SK-N-SH treated with all-trans-retinoic acid at 6 μM for 48 hours (cell line): ENCODE results near the gene RUVBL2.

Experiments used
- ATAC-seq: fragments of 200-7000 bp; cut with Tn5 transposase; 3 replicates; pipeline ENCODE4 v1.9.1; 2020; ENCODE audit warnings: mild to moderate bottlenecking, moderate library complexity
- ARNTL ChIP-seq: fragments of 450-650 bp; formaldehyde crosslinking; IDR thresholded peaks from 2 replicates; pipeline ENCODE4 v1.5.0; 2020; ENCODE audit warnings: low read depth, mild to moderate bottlenecking, moderate library complexity, borderline replicate concordance
- BACH2 ChIP-seq: fragments of 250-450 bp; sonication (Bioruptor Pico); IDR thresholded peaks from 2 replicates; pipeline ENCODE4 v1.9.0; 2021; ENCODE audit warnings: mild to moderate bottlenecking, borderline replicate concordance
- CSDC2 ChIP-seq: fragments of 250-450 bp; sonication (Bioruptor Pico); IDR thresholded peaks from 2 replicates; pipeline ENCODE4 v1.5.0; 2020; ENCODE audit warnings: mild to moderate bottlenecking, moderate library complexity
- ESRRG ChIP-seq: fragments of 250-450 bp; sonication (Bioruptor Pico); IDR thresholded peaks from 2 replicates; pipeline ENCODE4 v1.6.1; 2021; ENCODE audit warnings: mild to moderate bottlenecking
- GLIS3 ChIP-seq: fragments of 250-450 bp; sonication (Bioruptor Pico); IDR thresholded peaks from 2 replicates; pipeline ENCODE4 v1.5.0; 2020; ENCODE audit warnings: mild to moderate bottlenecking, moderate library complexity
- ISL1 ChIP-seq: fragments of 250-450 bp; sonication (Bioruptor Pico); IDR thresholded peaks from 2 replicates; pipeline ENCODE4 v2.1.2; 2022; ENCODE audit warnings: mild to moderate bottlenecking, moderate library complexity
- OSR1 ChIP-seq: fragments of 250-450 bp; sonication (Bioruptor Pico); IDR thresholded peaks from 2 replicates; pipeline ENCODE4 v1.8.0; 2022; ENCODE audit warnings: moderate library complexity, mild to moderate bottlenecking, inconsistent platforms
- PPARA ChIP-seq: fragments of 250-450 bp; sonication (Bioruptor Pico); IDR thresholded peaks from 2 replicates; pipeline ENCODE4 v1.5.0; 2020; ENCODE audit warnings: mild to moderate bottlenecking, borderline replicate concordance
- SNAI2 ChIP-seq: fragments of 250-450 bp; sonication (Bioruptor Pico); IDR thresholded peaks from 2 replicates; pipeline ENCODE4 v1.5.0; 2020; ENCODE audit warnings: mild to moderate bottlenecking, moderate library complexity
- TCF4 ChIP-seq: fragments of 250-450 bp; sonication (Bioruptor Pico); IDR thresholded peaks from 2 replicates; pipeline ENCODE4 v1.8.0; 2021; ENCODE audit warnings: mild to moderate bottlenecking, moderate library complexity, borderline replicate concordance
- TOX ChIP-seq: fragments of 250-450 bp; sonication (Bioruptor Pico); IDR thresholded peaks from 2 replicates; pipeline ENCODE4 v1.8.0; 2021; ENCODE audit warnings: mild to moderate bottlenecking, moderate library complexity, borderline replicate concordance
- ZC3H10 ChIP-seq: fragments of 250-450 bp; sonication (Bioruptor Pico); IDR thresholded peaks from 2 replicates; pipeline ENCODE4 v1.5.1; 2021; ENCODE audit warnings: mild to moderate bottlenecking, moderate library complexity
- ZFP30 ChIP-seq: fragments of 450-650 bp; formaldehyde crosslinking; IDR thresholded peaks from 2 replicates; pipeline ENCODE4 v1.5.0; 2022; ENCODE audit warnings: mild to moderate bottlenecking, moderate library complexity
- ZNF565 ChIP-seq: fragments of 450-650 bp; formaldehyde crosslinking; conservative IDR thresholded peaks from 2 replicates; pipeline ENCODE4 v1.5.0; 2020; ENCODE audit warnings: low read depth, mild to moderate bottlenecking, moderate library complexity
- ZNF70 ChIP-seq: fragments of 450-650 bp; formaldehyde crosslinking; IDR thresholded peaks from 2 replicates; pipeline ENCODE4 v1.5.0; 2020; ENCODE audit warnings: mild to moderate bottlenecking, moderate library complexity
- ZNF8 ChIP-seq: fragments of 450-650 bp; formaldehyde crosslinking; IDR thresholded peaks from 2 replicates; pipeline ENCODE4 v1.5.0; 2020; ENCODE audit warnings: mild to moderate bottlenecking, moderate library complexity
- TF ChIP-seq, protein P1 (sequence below): fragments of 250-450 bp; sonication (Bioruptor Pico); IDR thresholded peaks from 2 replicates; pipeline ENCODE4 v1.5.1; 2020; ENCODE audit warnings: low read depth, mild to moderate bottlenecking, moderate library complexity
- TF ChIP-seq, protein P2 (sequence below): fragments of 250-450 bp; sonication (Bioruptor Pico); IDR thresholded peaks from 2 replicates; pipeline ENCODE4 v1.5.1; 2021; ENCODE audit warnings: mild to moderate bottlenecking, moderate library complexity
- TF ChIP-seq, protein P3 (sequence below): fragments of 250-450 bp; sonication (Bioruptor Pico); IDR thresholded peaks from 2 replicates; pipeline ENCODE4 v1.5.0; 2020; ENCODE audit warnings: mild to moderate bottlenecking, moderate library complexity
- TF ChIP-seq, protein P4 (sequence below): fragments of 250-450 bp; sonication (Bioruptor Pico); IDR thresholded peaks from 2 replicates; pipeline ENCODE4 v1.8.0; 2021; ENCODE audit warnings: low read depth, mild to moderate bottlenecking, moderate library complexity, borderline replicate concordance
- TF ChIP-seq, protein P5 (sequence below): fragments of 250-450 bp; sonication (Bioruptor Pico); IDR thresholded peaks from 2 replicates; pipeline ENCODE4 v1.8.0; 2020; ENCODE audit warnings: mild to moderate bottlenecking, moderate library complexity, borderline replicate concordance

RUVBL2 gene

DNA sequence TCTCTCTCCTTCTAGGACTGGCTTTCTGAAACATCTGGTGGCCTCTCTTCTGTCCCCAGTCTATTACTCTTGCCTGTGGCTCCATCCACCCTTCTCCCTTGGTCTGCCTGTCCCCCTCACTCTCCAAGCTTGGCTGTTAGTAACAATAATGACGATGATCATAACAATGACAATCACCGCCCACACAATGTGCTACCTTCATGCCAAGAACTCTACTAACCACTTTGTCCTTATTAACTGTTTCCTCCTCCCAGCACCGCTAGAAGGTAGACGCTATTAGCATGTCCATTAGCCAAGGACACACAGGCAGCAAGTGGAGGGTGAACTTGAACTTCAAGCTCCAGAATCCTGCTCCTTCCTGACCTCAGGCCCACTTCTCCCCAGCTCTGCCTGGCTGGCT, 3.3 kb upstream of the RUVBL2 start:
- TF ChIP-seq, protein P1, sequence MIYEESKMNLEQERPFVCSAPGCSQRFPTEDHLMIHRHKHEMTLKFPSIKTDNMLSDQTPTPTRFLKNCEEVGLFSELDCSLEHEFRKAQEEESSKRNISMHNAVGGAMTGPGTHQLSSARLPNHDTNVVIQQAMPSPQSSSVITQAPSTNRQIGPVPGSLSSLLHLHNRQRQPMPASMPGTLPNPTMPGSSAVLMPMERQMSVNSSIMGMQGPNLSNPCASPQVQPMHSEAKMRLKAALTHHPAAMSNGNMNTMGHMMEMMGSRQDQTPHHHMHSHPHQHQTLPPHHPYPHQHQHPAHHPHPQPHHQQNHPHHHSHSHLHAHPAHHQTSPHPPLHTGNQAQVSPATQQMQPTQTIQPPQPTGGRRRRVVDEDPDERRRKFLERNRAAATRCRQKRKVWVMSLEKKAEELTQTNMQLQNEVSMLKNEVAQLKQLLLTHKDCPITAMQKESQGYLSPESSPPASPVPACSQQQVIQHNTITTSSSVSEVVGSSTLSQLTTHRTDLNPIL: no peak
- TF ChIP-seq ZFP30: no peak
- TF ChIP-seq ZNF8 (CRISPR knock-in tag): no peak
- no peak for TF ChIP-seq TCF4 (CRISPR knock-in tag)
- TF ChIP-seq, protein P2, sequence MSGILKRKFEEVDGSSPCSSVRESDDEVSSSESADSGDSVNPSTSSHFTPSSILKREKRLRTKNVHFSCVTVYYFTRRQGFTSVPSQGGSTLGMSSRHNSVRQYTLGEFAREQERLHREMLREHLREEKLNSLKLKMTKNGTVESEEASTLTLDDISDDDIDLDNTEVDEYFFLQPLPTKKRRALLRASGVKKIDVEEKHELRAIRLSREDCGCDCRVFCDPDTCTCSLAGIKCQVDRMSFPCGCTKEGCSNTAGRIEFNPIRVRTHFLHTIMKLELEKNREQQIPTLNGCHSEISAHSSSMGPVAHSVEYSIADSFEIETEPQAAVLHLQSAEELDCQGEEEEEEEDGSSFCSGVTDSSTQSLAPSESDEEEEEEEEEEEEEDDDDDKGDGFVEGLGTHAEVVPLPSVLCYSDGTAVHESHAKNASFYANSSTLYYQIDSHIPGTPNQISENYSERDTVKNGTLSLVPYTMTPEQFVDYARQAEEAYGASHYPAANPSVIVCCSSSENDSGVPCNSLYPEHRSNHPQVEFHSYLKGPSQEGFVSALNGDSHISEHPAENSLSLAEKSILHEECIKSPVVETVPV (CRISPR knock-in tag): no peak
- no peak for TF ChIP-seq PPARA (CRISPR knock-in tag)
- TF ChIP-seq, protein P3, sequence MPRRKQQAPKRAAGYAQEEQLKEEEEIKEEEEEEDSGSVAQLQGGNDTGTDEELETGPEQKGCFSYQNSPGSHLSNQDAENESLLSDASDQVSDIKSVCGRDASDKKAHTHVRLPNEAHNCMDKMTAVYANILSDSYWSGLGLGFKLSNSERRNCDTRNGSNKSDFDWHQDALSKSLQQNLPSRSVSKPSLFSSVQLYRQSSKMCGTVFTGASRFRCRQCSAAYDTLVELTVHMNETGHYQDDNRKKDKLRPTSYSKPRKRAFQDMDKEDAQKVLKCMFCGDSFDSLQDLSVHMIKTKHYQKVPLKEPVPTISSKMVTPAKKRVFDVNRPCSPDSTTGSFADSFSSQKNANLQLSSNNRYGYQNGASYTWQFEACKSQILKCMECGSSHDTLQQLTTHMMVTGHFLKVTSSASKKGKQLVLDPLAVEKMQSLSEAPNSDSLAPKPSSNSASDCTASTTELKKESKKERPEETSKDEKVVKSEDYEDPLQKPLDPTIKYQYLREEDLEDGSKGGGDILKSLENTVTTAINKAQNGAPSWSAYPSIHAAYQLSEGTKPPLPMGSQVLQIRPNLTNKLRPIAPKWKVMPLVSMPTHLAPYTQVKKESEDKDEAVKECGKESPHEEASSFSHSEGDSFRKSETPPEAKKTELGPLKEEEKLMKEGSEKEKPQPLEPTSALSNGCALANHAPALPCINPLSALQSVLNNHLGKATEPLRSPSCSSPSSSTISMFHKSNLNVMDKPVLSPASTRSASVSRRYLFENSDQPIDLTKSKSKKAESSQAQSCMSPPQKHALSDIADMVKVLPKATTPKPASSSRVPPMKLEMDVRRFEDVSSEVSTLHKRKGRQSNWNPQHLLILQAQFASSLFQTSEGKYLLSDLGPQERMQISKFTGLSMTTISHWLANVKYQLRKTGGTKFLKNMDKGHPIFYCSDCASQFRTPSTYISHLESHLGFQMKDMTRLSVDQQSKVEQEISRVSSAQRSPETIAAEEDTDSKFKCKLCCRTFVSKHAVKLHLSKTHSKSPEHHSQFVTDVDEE: no peak
- TF ChIP-seq CSDC2: no peak
- TF ChIP-seq BACH2 (CRISPR knock-in tag): no peak
- TF ChIP-seq GLIS3: no peak
- no peak for TF ChIP-seq ISL1 (CRISPR knock-in tag)
- TF ChIP-seq, protein P4, sequence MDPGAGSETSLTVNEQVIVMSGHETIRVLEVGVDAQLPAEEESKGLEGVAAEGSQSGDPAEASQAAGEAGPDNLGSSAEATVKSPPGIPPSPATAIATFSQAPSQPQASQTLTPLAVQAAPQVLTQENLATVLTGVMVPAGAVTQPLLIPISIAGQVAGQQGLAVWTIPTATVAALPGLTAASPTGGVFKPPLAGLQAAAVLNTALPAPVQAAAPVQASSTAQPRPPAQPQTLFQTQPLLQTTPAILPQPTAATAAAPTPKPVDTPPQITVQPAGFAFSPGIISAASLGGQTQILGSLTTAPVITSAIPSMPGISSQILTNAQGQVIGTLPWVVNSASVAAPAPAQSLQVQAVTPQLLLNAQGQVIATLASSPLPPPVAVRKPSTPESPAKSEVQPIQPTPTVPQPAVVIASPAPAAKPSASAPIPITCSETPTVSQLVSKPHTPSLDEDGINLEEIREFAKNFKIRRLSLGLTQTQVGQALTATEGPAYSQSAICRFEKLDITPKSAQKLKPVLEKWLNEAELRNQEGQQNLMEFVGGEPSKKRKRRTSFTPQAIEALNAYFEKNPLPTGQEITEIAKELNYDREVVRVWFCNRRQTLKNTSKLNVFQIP (CRISPR knock-in tag): no peak
- no peak for TF ChIP-seq ESRRG (CRISPR knock-in tag)
- TF ChIP-seq SNAI2: no peak
- TF ChIP-seq TOX (CRISPR knock-in tag): no peak
- TF ChIP-seq ZNF70 (CRISPR knock-in tag): no peak
- TF ChIP-seq, protein P5, sequence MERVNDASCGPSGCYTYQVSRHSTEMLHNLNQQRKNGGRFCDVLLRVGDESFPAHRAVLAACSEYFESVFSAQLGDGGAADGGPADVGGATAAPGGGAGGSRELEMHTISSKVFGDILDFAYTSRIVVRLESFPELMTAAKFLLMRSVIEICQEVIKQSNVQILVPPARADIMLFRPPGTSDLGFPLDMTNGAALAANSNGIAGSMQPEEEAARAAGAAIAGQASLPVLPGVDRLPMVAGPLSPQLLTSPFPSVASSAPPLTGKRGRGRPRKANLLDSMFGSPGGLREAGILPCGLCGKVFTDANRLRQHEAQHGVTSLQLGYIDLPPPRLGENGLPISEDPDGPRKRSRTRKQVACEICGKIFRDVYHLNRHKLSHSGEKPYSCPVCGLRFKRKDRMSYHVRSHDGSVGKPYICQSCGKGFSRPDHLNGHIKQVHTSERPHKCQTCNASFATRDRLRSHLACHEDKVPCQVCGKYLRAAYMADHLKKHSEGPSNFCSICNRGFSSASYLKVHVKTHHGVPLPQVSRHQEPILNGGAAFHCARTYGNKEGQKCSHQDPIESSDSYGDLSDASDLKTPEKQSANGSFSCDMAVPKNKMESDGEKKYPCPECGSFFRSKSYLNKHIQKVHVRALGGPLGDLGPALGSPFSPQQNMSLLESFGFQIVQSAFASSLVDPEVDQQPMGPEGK: no peak
- TF ChIP-seq ARNTL (CRISPR knock-in tag): no peak
- TF ChIP-seq ZC3H10 (CRISPR knock-in tag): no peak
- TF ChIP-seq ZNF565 (CRISPR knock-in tag): no peak
- ATAC-seq: no peak

DNA sequence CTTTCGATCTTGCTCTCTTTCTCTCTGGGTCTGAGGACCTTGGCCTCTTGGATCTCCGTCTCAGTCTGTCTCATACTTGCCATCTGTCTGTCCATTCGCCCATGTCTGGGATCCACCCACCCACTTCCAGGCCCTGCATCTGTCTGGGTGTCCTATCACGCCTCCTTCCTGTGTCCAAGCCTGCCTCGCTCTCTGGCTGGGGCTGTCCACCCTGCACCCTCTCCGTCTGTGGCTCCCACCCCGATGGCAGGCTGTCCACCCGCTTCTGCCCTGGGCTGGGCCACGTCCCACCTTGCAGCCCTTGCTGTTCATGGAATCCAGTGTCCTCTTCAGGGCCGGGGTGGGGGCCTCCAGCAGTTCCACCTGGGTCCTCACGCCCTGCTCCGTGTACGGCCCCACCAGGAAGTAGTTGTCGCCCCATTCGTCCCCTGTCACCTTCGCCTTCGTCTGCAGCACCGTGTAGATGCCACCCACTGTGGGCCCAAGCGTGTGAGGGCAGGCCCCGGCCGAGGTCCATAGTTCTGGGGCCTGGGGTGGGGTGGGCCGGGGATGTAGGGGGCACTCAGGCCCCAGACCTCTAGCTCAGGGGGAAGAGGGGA, 2.6 kb upstream of the RUVBL2 start:
- ATAC-seq: no peak
- no peak for TF ChIP-seq SNAI2
- no peak for TF ChIP-seq ZFP30
- no peak for TF ChIP-seq CSDC2
- TF ChIP-seq, protein P4 (CRISPR knock-in tag): no peak
- TF ChIP-seq TCF4 (CRISPR knock-in tag): no peak
- no peak for TF ChIP-seq PPARA (CRISPR knock-in tag)
- no peak for TF ChIP-seq ARNTL (CRISPR knock-in tag)
- TF ChIP-seq, protein P2 (CRISPR knock-in tag): no peak
- TF ChIP-seq ZC3H10 (CRISPR knock-in tag): no peak
- no peak for TF ChIP-seq TOX (CRISPR knock-in tag)
- TF ChIP-seq, protein P3: no peak
- TF ChIP-seq, protein P5: no peak
- TF ChIP-seq OSR1 (CRISPR knock-in tag): no peak
